Tongue (tissue), 2 donors: ENCODE results near the gene KLC4. TPM values are rescaled to one million over a fixed set of nuclear protein-coding genes. Genes with fewer than 3 reads are reported as not detected.
A peak's percentile ranks its signal among the peaks of the same experiment; 100 is the strongest.

Source experiments
- DNase-seq: peaks from one replicate; pipeline ENCODE4 v3.0.0-alpha.2; 2015
- total RNA-seq: library from RNA; depleted of rRNA; stranded (reverse); fragments of >200 nt; gene quantifications from one replicate; pipeline ENCODE4 v1.2.3, GENCODE V29; 2014

KLC4 gene
- 32.3 TPM for total RNA-seq

DNA sequence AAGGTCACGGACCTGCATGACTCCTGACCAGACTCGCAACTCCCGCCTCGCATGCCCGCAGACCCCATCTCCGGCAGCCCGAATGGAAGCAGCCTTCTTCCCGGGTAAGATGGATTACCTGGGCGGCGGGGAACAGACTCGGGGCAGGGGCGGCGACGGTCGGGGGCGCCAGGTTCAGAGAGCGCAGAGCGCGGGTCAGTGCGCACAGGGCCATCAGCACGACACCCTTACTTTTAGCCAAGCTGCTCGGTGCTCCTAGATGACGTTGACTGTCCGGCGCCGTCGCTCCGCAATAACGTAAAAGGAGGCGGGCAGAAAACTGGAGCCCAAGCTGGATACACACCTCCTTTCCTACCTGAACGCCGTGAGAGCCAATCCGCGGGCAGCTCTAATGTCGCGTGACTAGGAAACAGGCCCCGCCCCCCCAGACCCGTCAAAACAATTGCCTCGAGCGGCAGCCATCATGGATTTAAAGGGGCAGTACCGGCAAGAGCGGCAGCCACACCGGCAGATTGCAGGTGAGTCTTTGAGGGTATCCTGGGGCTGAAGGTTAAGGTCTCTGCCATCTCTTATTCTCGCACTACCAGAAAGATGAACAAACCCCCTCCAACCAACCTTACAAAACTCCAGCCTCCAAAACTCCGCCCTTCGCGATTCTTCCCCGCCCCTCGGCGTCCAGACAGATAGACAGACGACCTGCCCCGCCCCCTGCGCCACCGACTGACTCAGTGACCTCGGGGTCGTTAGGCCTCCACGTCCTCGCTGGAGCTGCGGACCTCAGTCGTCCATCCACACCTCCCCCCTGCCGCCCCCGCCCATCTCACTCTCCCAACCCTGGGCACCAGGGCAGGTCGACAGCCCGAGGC, at the start of gene KLC4, which contains the start of gene MRPL2:
TSS of gene KLC4 (plus strand) at position 464 of the 866 bp plus-strand sequence. CDS start 1,705 bp downstream, outside the sequence.
TSS of gene MRPL2 (minus strand) at position 267 of the 866 bp plus-strand sequence. CDS start at position 214, 53 bp downstream.
- DNase-seq = peak; percentile 100

DNA sequence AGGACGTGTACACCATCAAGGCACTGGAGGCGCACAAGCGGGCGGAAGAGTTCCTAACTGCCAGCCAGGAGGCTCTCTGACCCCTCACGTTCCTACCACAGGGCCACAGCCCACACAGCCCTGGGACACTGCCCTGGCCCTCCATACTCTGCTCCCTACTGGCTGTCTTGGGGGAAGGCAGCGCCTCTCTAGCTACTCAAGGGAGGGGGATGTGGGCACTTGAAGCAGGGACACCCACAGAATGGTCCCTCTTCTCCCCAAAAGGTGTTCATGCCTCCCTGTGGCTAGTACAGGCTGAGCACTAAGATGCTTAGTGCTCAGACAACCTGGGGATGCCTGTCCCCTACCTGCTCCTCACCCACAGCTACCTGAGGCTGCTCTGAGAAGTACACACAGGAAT, 48.2 kb upstream of the KLC4 start:
- DNase-seq = no peak

DNA sequence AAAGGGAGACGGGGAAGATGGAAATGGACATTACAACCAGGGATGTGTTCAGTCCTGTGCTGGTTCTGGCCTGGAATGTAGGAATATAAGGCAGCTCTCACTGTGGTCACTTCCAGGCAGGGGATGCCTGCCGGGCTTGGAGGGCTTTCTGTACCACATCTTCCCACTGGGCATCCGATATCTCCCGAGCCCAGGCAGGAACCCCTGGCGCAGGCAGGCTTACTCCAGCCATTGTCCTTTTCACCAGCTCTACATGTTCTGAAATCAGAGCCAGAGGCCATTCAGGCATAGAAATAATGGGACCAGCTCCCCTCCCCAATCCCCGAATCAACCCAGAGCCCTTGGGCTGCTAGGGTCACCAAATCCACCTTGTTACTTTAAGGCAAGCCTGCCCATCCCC, 47.1 kb upstream of the KLC4 start:
- no peak for DNase-seq

DNA sequence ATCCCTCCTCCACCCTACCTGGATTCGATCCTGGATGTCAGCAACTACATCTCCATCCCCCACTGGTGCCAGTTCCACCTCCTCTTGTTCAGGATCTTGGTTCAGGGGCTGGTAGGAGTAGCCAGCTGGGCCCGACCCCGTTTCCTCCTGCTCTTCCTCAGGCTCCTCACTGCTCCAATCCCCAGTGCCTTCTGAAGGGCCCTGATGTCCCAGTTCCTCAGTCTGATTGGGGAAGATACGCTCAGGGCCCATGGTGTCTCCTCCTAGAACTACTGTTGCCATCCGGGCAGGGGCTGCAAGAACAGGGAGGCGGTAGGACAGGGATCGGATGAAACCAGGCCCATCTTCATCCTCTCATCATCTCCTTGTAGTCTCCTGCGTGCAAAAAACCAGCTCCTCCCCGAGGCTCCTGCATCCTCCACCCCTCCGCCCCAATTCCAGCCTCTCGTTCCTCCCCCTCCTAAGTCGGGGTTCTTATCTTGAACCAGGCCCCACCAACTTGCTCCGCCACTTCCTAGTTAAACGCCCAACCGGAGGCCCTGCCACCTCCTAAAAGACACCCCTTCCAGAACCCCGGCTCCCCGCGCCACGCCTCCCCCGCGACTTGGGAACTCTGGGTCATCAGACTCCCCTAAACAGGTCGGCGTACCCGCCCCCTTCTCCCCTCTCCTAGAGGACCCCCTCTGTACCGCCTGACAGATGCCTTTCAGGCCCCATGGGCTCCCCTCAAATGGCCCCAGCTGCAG, 46.2 kb upstream of the KLC4 start:
- no peak for DNase-seq

DNA sequence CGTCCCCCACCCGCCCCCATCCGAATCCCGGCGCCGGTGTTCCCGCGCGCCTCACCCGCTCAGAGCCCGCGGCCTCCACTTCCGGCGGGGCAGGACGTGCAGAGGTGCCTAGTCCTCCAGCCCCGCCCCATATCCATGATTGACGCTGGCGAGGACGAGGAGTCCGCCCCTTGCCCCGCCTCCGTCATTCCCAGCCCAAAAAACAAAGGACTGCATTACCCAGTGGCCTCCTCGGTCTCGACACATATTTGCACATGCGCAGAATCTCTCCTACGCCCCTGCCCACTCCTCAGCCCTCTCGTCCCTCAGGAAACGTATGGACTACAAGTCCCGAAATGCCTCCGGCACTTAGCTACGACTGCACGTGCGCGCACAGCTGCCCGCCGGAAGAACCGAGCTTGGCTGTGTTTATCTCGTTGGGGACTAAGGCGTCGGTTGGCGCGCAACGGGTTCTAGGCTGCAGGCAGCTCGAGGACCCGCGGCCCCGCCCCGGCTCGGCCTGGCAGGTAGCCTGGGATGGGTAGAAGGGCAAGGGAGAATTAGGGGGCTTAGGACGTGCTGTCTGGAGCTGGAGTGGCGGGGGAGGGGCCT, 45.5 kb upstream of the KLC4 start, which contains the start of the genes KLHDC3 and MEA1:
TSS of gene KLHDC3 (plus strand) at position 407 of the 591 bp plus-strand sequence. CDS start 2,944 bp downstream, outside the sequence.
TSS of gene MEA1 (minus strand) at position 104 of the 591 bp plus-strand sequence. CDS start 133 bp downstream, outside the sequence.
- peak; percentile 100 for DNase-seq

DNA sequence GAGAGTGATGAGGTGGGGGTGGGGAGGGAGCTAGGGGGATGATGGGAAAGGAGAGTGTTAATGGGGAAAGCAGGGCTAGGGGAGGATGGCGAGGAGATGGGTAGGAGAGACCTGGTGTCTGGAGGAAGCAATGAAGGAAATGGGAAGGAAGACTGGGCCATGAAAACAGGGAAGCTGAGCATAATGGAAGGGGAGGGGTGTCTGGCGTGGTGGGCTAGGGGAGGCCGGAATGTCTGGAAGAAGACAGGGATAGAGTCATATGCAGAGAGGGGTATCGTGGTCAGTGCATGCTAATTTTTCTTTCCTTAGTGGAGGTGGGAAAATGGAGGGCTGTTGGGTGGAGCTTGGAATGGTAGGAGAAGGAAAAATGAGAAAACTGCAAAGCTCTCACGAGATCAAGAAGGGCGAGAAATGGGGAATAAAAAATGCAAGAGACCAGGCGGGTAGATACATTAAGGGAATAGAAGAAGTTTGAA, 45.0 kb upstream of the KLC4 start:
- DNase-seq = peak; percentile 36

DNA sequence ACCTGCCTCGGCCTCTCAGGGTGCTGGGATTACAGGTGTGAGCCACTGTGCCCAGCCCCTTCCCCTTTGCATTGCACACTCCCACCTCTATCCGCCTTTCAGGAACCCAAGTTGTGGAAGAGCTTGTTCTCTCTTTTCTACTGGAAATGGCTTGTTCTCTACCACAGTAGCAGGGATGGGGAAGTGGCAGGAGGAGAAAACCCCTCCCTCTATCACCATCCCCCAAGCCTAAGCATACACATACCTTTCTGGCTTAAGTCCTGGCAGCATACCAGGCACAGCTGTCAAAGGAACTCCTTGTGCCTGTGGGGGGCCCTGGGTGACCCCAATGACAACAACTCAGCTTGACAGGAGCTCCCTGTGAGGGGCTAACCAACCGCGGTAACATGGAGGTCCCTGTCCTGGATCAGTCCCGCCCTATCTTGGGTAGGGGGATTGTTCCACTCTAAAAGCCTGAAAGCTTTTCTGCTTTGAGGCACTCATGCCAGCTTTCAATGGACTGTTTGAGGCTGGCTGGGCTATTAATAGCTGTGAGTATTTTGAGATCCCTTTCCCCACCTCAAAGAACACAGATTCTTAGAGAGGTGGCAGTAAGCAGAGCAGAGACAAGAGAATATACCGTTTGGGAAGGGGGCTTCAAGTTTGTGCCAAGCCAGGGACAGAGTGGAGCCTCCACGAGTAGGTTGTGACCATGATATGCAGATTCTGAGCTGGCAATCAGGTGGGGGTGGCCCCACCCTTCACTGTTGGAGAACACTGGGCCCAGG, 43.1 kb upstream of the KLC4 start:
- DNase-seq = peak; percentile 63

DNA sequence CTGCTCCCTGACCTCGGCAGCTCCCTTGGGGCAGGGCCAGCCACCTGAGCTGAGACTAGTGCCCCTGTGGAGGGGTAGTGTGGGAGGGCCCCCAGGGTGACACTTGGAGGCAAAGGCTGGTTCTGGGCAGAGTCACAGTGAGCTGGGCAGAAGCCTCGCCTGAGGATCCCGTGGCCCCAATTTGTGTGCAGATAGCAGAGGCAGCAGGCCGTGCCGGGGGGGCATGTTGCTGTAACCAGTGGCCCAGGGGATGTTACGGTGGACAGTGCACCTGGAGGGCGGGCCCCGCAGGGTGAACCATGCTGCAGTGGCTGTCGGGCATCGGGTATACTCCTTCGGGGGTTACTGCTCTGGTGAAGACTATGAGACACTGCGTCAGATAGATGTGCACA, 42.5 kb upstream of the KLC4 start:
- DNase-seq = no peak

DNA sequence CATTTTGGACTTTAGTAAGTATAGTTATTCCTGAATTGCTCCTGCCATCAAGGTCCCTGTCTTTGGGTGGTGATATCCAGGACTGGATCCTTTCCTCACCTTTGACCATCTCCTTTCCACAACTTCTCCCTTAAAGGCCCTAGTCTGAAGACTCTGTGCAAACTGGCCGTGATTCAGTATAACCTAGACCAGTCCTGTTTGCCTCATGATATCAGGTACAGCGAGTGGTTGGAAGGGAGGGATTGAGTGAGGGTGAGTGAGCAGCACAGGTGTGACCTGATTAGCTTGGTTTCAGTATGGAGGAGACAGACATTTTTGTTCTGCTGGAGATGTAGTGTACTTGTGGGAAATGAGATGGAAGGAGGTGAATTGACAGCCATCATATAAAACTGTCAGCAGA, 40.3 kb upstream of the KLC4 start:
- no peak for DNase-seq

DNA sequence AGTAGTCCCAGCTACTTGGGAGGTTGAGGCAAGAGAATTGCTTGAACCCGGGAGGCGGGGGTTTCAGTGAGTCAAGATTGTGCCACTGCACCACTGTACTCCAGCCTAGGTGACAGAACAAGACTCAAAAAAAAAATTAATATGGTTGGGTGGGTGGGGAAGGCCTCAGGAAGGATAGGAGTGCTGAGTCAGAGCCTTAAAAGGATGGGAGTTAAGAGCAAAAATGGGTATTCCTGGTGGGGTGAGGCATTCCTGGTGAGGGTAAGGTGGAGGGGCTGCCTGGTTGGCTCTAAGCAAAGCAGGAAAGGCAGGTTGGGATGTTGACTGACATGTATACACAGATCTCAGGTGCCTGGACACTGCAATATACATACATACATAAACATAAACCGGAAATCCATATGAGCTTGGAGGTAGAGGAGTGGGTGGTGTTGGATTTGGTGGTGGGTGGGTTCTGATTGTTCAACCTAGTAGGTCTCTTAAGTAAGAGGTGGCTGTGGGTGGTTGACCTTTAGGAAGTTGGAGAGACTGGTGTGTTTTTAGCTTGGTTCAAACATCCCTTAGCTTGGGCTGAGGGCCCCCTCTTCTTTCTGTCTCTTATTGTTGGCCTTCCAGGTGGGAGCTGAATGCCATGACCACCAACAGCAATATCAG, 39.3 kb upstream of the KLC4 start:
- DNase-seq = no peak

DNA sequence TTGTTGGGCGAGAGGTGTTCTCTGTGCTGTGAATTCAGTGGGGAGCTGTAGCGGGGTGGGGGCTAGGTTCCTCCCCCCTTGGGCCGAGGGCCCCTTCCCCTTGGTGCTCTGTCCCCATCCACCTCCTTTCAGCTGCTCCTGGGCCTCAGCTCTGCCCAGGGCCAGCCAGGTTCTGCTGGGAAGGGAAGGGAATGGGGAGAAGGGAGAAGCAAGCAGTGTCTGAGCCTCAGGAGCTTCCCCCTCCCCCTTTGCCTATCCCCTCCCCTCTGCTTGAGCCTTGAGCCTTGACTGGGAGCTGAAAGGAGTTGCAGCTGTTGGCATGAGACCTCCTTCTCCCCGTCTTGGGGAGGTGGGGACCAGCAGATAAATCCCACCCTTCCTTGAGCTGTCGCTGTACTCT, 38.6 kb upstream of the KLC4 start:
- DNase-seq = peak; percentile 67

DNA sequence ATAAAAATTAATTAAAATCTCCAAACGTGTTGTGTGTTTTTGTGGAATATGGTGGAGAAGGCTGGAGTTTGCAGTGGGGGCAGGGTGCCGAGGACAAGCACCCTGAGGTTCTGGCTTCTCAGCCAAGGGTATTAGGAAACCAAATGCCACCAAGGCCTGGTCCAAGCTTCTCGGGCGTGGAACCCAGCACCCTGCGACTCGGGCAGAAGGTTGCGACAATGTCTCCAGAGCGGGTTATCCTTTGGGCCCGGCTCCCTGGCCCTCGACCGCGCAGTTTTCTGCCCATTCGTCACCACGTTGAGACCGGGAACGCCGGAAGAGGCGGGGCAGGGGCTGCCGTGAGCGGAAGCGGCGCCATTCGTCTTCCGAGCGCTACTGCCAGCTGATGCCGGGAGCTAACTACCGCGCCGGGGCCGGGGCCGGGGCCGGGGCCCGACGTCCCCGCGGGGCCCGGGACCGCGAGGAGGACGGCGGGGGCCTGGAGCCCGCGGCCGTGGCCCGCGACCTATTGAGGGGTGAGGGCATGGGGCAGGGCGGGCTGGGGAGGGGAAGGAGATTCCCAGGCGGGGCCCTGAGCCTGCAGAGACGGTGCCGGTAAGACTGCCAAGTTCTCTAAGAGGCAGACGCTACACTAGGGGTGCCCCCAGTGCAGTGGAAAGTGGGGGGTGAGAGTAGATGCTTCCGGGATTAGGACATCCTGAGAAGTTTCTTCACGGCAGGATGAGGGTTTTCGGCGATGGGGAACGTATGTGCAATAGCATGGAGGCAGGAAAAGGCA, 38.0 kb upstream of the KLC4 start, which contains the start of gene RRP36:
TSS of gene RRP36 (plus strand) at position 354 of the 778 bp plus-strand sequence. CDS start at position 386, 32 bp downstream.
- peak; percentile 87 for DNase-seq

DNA sequence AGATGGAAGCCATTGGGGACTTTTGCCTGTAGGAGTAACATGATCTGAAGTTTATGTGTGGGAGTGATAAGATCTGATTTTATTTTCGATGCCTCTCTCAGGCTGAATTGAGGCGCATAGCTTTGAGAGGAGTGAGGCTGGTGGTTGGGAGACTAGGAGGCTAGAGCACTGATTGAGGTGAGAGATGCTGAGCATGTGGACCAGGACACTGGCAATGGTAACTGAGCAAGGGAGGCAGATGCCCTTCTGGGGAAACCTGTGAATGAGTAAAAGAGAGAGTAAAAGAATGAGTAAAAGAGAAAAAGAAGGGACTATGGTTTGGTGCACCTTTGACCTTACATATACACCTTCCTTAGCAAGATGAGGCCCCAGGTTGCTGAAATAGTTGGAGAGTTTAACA, 35.0 kb upstream of the KLC4 start:
- no peak for DNase-seq

DNA sequence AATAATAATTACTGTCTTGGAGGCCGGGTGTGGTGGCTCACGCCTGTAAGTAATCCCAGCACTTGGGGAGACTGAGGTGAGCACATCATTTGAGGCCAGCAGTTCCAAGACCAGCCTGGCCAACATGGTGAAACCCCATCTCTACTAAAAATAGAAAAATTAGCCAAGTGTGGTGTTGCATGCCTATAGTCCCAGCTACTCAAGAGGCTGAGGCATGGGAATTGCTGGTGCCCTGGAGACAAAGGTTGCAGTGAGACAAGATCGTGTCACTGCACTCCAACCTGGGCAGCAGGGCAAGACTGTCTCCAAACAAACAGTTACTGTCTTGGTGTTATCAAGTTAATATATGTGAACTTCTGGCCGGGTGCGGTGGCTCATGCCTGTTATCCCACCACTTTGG, 33.1 kb upstream of the KLC4 start:
- no peak for DNase-seq

DNA sequence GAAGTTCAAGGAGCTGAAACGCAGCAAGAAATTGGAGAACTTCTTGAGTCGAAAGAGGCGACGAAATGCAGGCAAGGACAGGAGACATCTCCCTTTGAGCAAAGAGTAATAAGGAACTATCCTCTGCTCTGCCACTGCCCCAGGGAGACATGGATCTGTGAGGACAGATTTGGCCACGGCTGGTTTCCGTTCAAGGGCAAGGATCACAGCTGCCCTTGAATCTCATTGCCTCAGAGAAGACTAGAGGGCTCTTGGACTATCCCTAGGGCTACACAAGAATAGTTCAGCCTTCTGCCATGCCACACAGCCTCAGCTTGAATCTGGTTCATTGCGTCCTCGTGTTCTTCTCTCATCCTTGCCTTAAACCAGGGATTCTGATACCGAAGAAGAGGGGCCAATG, 30.3 kb upstream of the KLC4 start:
- no peak for DNase-seq

DNA sequence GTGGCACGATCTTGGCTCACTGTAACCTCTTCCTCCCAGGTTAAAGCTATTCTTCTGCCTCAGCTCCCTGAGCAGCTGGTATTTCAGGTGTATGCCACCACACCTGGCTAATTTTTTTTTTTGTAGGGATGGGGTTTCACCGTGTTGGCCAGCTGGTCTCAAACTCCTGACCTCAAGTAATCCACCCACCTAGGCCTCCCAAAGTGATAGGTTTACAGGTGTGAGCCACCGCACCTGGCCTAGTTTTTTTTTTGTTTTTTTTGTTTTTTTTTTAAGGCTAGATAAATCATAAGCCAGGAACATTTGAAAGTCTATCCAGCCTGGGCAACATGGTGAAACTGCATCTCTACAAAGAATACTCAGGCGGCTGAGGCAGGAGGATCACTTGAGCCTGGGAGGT, 27.1 kb upstream of the KLC4 start:
- no peak for DNase-seq

DNA sequence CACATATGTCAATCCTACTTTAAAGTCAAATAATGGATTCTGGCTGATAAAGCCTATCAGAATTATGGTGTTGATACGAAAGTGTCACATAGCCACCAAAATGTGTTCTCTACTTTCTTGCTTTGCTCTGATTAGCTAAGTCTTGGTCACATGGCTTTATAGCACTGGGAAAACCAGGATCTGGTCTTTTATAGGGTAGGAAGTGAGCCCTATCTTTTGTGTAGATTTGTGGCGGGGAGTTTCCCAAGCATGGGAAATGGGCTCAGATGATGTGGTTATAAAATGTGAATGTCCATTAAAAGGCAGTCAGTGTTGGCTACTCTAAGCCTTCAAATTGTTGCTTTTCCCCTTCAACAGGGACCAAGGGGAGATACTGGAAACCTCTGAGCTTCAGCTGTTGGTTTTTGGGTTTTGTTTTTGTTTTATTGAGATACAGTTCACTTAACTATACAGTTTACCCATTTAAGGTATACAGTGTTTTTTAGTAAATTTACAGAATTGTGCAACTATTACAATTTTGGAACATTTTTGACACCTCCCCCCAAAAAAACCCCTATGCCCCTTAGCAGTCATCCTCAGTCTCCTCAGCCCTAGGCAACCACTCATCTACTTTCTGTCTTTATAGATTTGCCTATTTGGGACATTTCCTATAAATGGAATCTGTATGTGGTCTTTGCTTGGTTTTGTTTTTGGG, 25.8 kb upstream of the KLC4 start:
- no peak for DNase-seq

DNA sequence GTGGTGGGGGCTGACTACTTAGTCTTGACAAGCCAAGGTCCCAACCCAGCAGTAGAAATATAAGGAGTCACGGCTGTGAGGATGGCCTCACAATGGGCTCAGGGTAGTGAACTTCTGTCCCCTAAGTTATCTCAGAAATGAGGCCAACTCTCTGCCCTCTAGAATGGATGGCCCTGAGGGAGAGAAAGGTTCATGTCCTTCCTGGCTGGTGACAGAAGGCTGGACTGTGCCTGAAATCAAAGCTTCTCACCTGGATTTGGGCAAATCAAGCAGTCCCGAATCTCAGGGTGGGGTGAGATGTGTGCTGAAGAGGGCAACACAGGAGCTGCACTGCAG, 25.3 kb upstream of the KLC4 start:
- no peak for DNase-seq

DNA sequence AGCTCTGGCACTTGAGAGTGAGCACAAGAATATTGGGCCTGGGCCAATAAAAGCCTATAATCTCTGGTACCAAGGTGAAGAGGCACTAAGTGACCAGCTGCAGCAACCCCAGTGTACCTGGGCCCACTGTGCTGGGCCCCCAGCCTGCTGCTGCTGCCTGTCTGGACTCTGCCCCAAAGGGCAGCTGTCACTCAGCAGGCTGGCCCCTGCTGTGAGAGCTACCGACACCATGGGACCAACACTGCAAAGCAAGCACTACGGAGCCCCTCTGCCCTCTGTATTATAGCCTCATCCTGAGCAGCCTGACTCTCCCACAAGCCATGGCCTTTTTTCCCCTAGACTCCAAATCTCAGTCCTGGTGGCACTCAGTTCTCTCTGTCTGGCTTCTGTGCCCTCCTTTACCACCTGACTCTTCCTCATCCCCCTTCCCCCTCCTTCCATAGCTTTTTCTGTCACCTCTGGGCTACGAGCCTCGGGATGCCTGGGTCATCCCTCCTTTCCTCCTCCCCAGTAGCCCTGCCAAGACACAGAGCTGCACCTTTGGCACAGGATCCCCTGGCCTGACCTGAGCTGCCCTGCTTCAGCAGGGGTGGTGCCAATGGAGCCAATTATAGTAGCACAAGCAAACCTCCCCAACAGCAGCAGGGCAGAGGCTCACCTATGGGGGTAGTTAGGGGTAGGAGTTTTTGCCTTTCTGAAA, 23.8 kb upstream of the KLC4 start:
- no peak for DNase-seq
